HG03558 (cell line): ENCODE results near the gene IZUMO4.

Experiments used
- ATAC-seq: cut with Tn5 transposase; IDR thresholded peaks from one replicate; pipeline ENCODE4 v1.9.1; 2021; ENCODE audit warnings: moderate number of reproducible peaks; ENCODE audit not compliant: unreplicated experiment; ENCODE audit errors: extremely low read depth

Gene IZUMO4, protein sequence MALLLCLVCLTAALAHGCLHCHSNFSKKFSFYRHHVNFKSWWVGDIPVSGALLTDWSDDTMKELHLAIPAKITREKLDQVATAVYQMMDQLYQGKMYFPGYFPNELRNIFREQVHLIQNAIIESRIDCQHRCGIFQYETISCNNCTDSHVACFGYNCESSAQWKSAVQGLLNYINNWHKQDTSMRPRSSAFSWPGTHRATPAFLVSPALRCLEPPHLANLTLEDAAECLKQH

DNA sequence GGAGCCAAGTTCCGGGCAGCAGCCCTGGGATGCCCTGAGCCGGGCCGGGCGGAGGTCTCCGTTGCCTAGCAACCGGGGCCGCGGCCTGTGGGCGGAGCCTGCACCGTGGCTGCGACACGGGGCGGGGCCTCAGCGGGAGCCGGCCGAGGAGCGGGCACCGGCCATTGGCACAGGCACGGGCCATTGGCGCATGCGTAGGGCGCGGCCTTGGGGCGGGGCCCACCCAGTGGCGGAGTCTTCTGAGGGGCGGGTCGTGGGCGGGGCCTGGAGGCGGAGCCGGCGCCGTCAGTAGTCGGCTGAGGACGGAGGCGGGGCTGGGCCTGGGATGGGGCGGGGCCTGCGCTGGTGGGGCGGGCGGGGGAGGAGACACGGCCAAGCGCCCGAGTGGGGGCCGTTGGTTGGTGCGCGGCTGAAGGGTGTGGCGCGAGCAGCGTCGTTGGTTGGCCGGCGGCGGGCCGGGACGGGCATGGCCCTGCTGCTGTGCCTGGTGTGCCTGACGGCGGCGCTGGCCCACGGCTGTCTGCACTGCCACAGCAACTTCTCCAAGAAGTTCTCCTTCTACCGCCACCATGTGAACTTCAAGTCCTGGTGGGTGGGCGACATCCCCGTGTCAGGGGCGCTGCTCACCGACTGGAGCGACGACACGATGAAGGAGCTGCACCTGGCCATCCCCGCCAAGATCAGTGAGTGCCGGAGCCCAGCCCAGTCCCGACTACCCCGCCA, at the start of gene IZUMO4:
Gene IZUMO4, plus strand, starts transcription at position 436 of the 723 bp plus-strand sequence. Its CDS starts 31 bp downstream, at position 467.
- peak; percentile 48 for ATAC-seq

DNA sequence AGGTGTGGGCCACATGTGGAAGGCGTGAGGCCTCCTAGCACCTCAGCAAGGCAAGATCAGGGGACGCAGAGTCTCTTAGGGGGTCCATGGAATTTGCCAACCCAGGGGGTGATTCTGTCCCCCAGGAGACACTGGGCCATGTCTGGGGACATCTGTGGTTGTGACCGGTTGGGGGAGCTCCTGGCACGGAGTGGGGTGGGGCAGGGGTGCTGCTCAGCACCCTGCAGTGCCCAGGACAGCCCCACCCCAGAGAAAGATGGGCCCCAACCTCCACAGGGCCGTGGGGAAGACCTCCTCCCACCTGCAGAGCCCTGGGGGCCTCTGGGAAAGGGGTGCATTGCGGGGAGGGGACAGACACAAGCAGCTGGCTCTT, 49.7 kb upstream of the IZUMO4 start:
- ATAC-seq: no peak

DNA sequence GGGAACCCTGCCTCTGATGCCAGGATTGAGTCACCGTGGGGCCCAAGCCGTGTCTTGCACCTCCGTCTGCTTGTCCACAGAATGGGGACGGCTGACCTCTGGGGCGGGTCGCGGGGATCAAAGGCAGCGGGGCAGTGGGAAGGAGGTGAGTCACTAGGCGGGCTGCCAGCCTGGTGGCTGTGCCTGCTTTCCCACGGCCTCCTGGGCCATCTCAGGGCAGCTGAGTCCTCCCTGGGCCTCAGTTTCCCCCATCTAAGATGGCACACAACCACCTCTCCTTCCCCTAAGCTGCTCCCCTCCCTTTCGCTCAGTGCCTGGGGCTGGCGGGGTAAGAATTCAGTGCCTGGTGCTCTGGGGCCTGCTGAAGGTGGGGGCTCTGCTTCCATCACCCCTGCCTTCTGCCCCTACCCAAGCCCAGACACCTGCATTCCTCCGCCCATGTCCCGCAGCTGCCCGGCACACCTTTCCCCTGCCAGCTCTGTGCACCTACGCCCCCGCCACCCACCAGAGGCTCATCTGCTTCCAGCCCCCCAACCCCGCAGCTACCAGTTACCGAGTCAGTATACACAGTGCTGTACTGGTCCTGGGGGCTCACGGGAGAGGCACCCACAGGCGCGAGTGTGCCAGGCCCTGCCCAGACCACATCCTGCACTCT, 49.1 kb upstream of the IZUMO4 start:
- no peak for ATAC-seq

DNA sequence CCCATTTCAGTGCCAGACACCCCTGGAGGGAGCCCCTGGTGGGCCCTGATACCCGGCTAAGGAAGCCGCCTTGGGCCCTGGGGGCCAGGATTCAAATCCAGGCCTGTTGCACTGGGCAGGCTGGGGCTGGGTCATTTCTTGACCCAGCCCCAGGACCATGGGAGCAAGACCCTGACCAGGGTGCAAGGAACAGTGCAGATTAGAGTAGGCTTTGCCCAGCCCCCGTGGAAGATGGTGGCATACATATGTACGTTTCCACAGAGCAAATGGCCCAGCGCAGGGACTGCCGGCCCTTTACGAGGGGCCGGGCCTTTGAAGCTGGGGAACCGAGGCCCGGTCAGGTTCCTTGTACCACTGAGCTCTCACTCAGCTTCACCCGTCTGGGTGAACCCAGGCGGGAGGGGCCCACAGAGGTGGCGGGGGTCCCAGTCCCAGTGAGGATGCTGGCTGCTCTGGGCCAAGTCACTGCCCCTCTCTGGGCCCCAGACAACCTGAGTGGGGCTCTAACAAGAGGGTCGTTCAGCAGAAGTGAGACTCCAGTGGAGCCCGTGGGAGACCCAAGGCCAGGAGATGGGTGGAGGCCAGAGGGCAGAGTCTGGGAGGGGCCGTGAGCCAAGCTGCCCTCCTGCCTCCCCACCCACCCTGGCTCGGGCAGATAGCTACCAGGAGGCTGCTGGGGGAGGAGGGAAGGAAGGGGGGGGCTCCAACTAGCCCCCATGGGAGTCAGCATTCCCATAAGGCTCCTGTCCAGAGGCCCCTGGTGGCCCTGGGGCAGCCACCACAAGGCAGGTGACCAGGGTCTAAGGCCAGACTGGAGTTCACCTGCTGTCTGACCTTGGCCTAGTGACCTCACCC, 48.4 kb upstream of the IZUMO4 start:
- no peak for ATAC-seq

DNA sequence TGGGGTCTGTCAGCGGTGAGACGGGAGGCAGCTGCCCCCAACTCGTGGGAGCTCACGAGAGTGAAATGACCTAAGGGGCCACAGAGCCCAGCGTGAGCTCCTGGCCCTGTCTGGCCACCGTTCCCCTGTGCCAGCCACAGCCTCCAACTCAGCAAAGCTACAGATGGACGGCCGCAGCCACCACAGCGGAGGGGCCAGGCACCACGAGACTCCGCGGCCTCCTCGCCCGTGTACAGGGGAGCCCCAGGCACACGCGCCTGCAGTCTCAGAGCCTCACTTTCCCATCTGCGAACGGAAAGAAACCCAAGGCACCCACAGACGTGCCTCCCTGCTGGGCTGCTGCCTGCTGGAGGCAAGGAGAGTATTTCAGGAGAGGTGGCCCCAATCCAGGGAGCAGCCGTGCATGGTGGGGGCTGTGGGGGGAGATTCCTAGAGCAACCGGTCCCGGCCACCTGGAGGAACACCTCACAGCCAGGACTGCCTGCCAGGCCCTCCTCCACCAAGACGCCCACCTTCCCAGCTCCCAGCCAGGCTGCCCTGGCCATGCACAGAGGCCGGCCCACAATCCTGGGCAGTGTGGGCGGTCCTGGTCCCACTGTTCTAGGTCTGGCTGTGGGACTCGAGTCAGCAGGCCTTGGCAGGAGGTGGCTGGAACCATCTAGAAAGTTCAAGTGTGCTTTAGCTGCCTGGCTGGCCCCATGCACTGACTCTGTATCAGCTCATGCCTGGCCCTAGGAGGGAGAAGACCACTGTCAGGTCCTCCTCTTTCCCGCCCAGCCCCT, 47.6 kb upstream of the IZUMO4 start:
- ATAC-seq: no peak

- ATAC-seq: no peak
These were observed 46.9 kb upstream of the IZUMO4 start for GRCh38 chr19:2049741-2050348.

DNA sequence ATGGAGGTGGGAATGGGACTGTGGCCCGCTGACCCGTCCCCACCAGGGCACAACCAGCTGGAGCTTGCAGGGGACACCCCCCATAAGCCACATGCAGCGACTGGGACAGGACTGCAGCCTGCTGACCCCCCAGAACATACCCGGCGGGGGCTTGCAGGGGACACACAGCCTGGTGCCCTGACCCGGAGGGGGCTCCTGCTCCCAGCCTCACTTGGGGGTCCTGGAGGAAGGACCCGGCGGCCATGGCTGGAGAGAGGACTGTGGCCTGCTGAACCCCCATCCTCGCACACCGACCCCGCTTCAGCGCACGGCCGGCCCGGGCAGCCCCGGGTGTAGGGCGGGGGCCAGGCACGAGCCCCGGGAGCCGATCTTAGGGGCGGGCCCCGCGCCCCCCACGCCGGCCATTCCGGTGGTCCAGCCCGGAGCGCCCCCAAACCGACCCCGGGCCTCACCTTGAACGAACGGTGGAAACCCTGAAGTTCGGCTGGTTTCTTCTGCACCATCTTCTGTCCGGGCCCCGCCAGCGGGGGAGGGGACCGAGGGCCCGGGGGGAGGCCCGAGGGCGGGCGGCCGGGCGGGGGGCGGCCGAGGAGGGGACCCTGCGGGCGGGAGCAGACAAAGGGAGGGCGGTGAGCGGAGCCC, 46.2 kb upstream of the IZUMO4 start:
- ATAC-seq: no peak

DNA sequence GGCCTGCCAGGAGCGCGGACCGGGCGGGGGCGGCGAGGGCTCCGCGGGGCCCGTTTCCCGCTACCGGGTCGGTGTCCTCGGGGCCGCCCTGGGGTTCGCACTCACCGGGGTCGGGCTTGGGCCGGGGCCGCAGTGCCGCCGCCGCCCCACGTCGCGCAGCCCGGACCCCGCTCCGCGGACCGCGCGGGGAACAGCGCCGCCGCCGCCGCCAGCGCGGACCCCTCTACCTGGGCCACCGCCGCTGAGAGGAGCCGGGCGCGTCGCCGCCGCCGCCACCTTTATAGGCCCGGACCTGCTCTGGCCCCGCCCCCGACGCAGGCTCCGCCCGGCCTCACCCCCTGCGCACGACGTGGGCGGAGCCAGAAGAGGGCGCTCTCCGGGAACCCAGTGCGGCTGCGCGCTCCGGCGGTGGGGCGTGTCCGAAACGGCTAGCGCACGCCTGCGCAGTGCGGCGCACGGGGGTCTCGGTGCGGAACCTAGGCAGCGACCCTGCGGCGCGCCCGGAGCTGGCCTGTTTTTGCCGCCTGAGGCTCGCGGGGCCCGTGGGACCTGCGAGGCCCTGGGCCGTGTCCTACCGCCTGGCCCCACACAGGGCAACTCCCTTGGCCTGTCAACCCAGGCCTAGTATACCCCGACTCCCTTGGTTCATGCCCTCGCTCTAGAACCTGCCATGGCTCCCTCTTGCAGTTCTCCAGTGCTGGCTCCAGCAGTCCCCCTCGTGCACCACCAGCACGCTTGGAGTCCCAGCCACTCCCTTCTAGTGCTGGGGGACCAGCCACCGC, 45.5 kb upstream of the IZUMO4 start, which contains the start of gene MKNK2:
Gene MKNK2, minus strand, starts transcription at position 254 of the 782 bp plus-strand sequence. CDS start 393 bp downstream, outside the sequence.
- ATAC-seq: peak; percentile 24

GRCh38 chr19:2051773-2052704, 44.7 kb upstream of the IZUMO4 start:
- ATAC-seq: no peak

DNA sequence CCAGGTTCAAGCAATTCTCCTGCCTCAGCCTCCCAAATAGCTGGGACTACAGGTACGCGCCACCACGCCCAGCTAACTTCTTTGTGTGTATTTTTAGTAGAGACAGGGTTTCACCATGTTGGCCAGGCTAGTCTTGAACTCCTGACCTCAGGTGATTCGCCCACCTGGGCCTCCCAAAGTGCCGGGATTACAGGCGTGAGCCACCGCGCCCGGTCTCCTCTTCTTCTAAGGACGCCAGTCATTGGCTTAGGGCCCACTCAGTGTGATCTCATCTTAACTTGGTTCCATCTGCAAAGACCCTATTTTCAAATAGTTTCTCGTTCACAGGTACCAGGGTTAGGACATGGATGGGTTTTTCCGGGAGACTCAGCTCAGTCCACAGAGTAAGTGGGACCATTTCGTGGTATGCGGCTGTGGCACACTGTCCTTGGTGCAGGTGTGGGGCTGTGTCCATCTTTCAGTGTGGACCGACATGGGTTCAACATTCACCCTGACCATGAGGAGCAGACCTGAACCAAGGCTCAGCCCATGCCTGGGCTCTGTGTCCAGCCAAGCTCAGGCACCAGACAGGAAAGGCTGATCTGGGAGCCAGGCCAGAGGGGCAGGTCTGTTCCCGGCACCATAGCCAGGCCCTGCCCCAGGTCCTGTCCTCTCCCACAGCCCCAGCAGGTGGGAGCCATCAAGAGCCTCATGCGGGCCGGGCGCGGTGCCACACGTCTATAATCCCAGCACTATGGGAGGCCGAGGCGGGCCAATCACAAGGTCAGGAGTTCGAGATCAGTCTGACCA, 42.9 kb upstream of the IZUMO4 start:
- no peak for ATAC-seq

- ATAC-seq: no peak
These were observed 42.0 kb upstream of the IZUMO4 start for GRCh38 chr19:2054763-2055162.

- no peak for ATAC-seq
These were observed 40.5 kb upstream of the IZUMO4 start for GRCh38 chr19:2055931-2056836.

GRCh38 chr19:2056837-2057192, 39.9 kb upstream of the IZUMO4 start:
- ATAC-seq: no peak

DNA sequence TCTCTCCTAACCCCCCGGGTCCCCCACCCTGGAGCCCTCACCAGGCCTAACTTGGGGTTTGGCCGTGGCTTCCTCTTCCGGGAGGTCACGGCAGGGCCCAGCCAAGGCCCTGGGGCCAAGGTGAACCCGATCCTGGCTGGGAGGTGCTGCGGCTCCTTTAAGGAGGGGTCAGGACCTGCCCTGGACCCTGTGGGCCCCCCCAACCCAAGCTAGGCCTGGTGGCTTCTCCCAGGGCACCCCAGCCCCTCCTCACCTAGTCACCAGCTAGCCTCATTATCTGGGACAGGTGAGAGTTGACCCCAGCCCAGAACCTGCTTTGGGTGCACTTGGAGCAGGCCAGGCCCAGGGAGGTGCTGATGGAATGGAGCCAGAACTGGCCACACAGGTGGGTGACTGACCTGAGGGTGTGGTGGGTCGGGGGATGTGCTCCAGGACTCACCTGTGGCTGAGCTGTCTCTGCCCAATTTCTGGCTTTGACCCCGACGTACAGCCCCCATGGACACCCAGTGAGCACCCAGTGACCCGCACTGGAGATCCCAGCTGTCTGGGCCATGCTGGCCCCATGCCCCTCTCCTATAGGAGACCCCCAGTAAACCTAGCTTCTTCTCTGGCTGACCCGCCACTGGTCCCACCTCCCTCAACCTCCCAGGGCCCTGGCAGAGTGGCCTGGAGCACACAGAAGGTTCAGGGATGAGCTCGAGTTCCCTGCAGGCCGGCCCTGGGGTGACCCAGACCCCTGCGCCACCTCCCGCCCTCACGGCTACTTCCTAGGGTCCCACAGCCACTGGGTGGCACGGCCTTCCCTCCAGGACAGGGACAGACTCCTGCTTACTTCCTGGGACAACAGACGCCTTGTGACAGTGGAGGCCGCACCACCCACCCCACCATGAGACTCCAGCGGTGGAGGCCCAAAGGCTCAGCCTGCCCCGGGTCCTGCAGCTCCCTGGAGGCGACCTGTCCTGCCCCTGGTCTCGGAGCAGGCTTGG, 38.9 kb upstream of the IZUMO4 start:
- ATAC-seq: no peak
